SK-N-SH (cell line): ENCODE measurements around the gene MYL5.

Source experiments
- CTCF ChIP-seq: fragments of 200-600 bp; sonication (generic); IDR thresholded peaks from 2 replicates; pipeline ENCODE4 v1.6.1; 2017; ENCODE audit warnings: antibody characterized with exemption, mild to moderate bottlenecking, moderate library complexity
- GATA2 ChIP-seq: sonication (generic); formaldehyde crosslinking; IDR thresholded peaks from 2 replicates; pipeline ENCODE4 v1.5.0; 2020; ENCODE audit warnings: mild to moderate bottlenecking, missing genetic modification reagents
- POLR2AphosphoS5 ChIP-seq: IDR thresholded peaks from 2 replicates; pipeline ENCODE4 v1.6.1; 2012; ENCODE audit warnings: low read depth, low read length
- TAF1 ChIP-seq: IDR thresholded peaks from 2 replicates; pipeline ENCODE4 v1.6.1; 2012; ENCODE audit warnings: low read depth, mild to moderate bottlenecking, low read length, moderate library complexity, borderline replicate concordance
- TCF12 ChIP-seq: IDR thresholded peaks from 2 replicates; pipeline ENCODE4 v1.4.0; 2012
- USF1 ChIP-seq: IDR thresholded peaks from 2 replicates; pipeline ENCODE4 v1.4.0; 2012; ENCODE audit warnings: low read depth, borderline replicate concordance
- USF2 ChIP-seq: fragments of 150-350 bp; IDR thresholded peaks from 2 replicates; pipeline ENCODE4 v1.6.1; 2017; ENCODE audit warnings: antibody characterized with exemption, low read length, low read depth, borderline replicate concordance

- TF ChIP-seq CTCF (no peak), USF2 (no peak), TCF12 (no peak), GATA2 (CRISPR knock-in tag) (no peak), USF1 (no peak), POLR2AphosphoS5 (no peak), TAF1 (no peak)
Measured at GRCh38 chr4:634599-634985, 39.8 kb upstream of the MYL5 start.
